ENCODE measurements around the gene RPL14.

RPL14 gene

GRCh38 chr3:40463579-40463978 is 6.4 kb downstream of the RPL14 start:
- no peak for DNase-seq

DNA sequence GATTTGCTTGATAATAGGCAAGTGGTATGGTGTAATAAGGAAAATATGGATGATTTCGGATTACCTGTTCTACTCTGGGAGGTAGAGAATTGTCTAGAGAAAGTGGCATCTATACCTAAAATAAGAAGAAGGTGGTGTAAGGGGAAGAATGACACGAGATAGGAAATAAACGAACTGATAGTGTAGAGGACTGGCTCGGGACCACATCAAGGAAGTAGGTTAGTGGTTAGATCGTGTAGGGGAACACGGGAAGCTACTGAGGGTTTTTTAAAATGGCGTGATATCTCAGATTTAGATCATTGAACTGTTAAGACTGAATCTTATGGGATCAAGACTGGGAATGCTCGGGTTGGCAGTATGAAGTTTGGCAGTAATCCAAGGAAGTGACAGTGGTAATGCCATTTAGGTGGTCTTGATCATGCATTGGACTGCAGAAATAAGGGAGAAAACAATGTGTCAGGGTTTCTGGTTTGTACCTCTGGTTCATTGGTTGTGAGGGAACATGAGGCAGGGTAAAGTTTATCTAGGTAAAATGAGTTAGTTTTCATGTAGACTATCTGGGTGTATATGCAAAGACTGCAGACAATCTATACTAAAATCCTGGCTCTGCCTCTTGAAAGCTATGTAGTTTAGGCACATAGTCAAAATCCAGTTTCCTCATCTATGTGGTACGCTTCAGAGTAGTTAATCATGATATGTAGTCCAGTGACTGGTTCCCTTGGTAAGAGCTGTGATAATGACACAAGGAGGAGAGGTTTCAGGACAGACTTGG is 7.4 kb downstream of the RPL14 start:
- DNase-seq, result no peak

DNA sequence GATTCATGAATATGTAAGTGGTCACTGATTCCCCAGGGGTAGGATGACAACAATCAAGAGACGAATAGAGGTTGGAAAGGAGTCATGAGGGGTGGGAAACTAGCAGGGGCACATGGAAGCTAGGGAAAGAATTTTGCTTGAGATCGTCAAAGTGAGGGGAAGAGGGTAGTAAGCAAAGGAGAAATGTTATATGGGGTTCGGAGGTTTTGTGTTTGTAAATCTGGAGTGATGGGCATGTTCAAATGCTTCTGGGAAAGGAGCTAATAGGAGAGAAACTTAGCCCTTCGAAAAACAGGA is 7.9 kb downstream of the RPL14 start:
- no peak for DNase-seq

- DNase-seq, result no peak
Observed at GRCh38 chr3:40465456-40465855, 8.3 kb downstream of the RPL14 start.

GRCh38 chr3:40468018-40468417 is 10.9 kb downstream of the RPL14 start:
- DNase-seq, result no peak

GRCh38 chr3:40470701-40471100 is 13.6 kb downstream of the RPL14 start:
- no peak for DNase-seq

DNA sequence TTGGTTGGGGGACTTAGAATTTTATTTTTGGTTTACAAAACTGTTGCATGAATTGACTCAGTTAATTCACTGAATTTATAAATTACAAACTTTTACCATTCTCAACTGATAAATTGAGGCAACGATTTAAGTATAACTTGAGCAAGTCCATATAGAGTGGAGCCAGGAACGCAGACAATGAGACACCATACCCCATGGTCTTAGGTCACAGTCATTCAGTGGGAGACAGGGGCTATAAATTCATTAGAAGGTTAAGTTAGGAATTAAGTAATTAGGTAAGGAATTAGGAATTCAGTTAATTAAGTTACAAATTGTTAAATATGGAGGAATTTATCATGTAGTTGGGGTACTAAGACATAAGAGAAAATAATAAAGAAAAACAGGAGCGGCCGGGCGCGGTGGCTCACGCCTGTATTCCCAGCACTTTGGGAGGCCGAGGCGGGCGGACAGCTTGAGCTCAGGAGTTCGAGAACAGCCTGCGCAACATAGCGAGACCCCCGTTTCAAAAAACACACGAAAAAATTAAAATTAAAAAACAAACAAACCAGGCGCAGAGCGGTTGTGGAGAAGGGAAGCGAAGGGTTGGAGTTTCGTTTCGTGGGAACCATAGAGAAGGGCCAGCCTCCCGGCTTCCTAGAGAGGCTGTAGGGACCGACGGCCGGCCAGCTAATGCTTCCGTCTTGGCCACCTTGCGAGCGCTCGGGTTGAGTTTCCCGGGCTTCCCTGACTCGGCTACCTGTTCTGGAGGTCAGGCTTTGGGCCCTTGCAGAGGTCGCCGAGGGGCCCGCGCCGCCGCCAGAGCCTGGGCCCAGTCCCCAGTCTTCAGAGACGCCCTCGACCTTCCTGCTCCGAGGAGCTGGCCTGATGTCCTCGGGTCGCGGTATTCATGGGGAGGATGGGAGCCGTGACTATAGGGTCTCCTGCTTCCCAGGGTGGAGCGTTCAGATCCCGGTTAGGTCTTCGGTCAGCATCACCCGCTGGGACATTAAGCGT is 19.6 kb downstream of the RPL14 start, which contains the start of gene ZNF619:
ZNF619 (plus strand) TSS at position 645 of the 993 bp plus-strand sequence. CDS start 858 bp downstream, outside the sequence.
- DNase-seq, result peak; percentile 60

DNA sequence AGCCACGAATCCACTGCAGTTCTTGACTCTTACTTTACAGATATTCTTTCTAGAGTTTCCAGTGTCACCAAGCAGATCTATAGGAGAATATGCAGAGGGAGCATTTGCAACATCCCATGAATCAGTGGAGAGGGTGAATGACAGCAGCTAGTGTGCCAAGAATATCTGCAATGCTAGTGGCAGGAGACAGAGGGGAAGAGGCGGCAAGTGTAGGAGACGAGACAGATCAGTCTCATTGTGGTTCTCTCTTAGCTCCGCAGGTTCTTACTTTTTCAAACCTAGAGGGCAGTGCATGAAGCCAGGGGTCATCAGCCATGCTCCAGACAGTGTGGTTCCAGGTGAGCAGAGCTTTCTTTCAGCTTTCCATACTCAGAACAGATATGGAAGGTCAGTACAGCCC is 20.5 kb downstream of the RPL14 start:
- no peak for DNase-seq

GRCh38 chr3:40487172-40487571 is 30.0 kb downstream of the RPL14 start:
- no peak for DNase-seq

DNA sequence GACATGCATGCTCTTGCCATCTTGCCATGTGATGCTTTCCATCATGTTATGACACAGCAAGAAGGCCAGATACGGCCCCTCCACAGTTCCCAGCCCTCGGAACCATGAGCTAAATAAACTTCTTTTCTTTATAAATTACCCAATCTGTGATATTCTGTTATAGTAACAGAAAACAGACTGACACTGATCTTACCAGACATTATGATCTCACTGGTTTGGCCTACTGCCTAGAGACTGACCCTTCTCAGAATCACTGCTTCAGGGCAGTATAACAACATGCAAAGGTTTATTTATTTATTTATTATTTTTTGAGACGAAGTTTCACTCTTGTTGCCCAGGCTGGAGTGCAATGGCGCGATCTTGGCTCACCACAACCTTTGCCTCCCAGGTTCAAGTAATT is 33.8 kb downstream of the RPL14 start:
- DNase-seq, result no peak

GRCh38 chr3:40494698-40495097 is 37.6 kb downstream of the RPL14 start:
- DNase-seq, result no peak

DNA sequence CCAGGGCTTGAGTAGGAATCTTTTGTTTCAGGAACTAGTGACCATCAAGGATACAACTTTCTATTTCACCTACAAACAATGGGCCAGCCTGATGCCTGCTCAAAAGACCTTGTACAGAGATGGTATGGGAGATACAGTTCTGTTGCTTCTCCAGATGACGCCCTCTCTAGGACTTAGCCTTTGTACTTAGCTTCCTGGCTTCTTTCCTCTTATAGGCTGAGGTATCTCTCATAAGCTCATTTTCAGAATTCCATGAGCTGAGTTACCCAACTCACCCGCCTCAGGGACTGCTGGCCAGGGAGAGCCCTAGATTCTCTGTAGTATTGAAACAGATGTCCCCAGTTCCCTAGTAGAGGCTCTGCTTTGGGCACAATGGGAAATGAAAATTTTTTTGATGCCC is 40.1 kb downstream of the RPL14 start:
- DNase-seq, result no peak

DNA sequence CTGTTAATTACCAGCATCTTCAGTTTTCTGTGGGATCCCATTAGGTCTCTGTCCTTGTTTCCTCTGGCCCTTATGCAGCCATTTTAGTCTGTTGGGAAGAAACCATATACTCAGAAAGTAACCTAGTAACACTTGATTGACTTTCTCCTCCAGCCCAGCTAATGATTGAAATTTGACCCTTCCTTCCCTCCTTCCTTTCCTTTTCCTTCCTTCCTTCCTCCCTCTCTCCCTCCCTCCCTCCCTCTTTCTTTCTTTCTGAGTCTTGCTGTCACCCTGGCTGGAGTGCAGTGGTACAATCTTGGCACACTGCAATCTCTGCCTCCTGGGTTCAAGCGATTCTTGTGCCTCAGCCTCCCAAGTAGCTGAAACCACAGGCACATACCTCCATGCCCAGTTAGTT is 42.8 kb downstream of the RPL14 start:
- no peak for DNase-seq

DNA sequence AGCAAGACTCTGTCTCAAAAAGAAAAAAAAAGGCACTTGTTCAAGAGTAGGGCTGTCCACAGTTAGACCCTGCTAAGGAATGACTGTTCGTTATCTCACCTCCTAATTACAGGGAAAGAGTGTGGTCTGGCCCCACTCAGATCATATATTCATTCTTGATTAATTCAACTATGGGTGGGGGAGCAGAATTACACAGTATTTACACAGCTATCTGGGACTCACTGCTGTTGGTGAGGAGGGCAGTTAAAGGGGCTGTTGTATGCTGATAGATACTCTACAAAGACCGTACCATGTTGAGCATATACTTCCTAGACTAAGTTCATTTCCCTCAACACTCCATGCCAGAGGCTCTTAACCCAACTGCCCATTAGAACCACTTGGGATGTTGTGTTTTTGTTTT is 44.9 kb downstream of the RPL14 start:
- DNase-seq, result no peak

DNA sequence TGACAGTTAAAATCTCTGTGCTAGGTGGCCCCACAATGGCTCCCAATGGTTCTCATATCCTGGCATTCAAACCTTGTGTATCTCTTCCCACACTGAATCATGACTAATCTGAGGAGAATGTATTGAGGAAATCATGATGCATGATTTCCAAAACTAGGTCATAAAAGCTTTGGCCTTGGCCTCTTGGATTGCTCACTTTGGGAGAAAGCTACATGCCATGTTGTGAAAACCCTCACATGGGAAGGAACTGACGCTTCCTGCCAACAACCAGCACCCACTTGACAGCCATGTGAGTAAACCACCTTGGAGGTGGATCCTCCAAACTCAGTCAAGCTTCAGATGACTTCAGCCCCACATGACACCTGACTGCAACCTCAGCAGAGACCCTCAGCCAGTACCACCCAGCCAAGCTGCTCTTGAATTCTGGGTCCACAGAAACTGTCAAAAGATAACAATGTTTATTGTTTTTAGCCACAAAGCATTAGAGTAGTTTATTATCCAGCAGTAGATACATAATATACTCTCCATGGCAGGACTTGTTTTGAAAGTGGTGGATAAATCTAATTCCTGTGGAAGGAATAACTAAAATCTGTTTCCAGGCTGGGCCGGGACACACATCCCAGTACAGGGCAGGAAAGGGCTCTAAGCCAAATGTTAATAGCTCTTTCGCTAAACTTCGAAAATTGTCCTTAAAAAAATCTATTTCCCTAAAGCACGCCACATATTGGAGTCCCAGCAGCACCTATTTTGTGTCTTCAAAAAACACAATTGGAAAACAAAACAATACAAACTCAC is 47.7 kb downstream of the RPL14 start:
- peak; percentile 10 for DNase-seq

DNA sequence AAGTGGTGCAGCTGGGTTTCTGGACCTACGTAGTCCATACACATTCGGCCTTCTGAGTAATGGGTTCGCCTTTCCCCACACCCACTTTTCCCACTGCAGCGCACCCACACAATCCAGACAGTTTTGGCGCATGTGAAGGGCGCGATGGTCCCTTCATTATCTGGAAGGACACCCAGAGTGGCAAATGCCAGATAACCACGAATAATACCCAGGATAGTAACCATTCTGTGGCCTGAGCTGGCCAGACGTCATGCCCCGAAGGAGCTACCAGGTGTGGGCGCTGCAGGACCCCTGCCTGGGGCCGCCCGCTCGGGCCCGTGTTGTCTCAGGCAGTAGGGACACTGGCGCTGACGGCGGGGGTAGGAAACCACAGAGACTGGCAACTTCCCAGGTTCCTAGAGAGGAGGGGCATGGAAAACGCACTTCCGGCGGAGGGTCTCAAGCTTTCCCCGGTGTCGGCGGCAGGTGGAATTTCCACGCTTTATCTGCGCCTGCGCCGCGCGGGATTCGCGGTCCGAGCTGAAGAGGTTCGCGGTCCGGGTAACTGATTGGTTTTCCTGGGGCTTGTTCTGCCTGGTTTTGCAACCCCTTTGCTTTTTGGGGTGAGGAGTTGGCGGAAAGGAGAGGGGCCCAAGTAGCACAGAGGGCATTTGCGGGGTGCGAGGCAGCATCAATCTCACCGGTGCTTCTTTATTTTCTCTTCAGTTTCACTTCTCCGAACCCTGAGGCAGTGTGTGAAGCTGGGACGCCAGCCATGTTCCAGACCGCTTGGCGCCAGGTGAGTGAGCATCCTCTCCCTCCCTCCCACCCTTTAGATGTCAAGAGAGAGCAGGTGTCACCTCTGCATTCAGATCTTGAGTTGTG is 48.7 kb downstream of the RPL14 start, which contains the start of gene ZNF620:
ZNF620 (plus strand) TSS at position 441 of the 864 bp plus-strand sequence; CDS start at position 755, 314 bp downstream.
- DNase-seq, result peak; percentile 54

GRCh38 chr3:40511031-40511718 is 54.0 kb downstream of the RPL14 start:
- no peak for DNase-seq

DNA sequence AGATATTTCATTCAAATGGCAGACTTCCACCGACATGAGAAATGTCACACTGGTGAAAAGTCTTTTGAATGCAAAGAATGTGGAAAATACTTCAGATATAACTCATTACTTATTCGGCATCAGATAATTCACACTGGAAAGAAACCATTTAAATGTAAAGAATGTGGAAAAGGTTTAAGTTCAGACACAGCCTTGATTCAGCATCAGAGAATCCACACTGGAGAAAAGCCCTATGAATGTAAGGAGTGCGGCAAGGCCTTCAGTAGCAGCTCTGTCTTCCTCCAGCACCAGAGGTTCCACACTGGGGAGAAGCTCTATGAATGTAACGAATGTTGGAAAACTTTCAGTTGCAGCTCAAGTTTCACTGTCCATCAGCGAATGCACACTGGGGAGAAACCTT is 59.1 kb downstream of the RPL14 start:
- DNase-seq, result no peak

DNA sequence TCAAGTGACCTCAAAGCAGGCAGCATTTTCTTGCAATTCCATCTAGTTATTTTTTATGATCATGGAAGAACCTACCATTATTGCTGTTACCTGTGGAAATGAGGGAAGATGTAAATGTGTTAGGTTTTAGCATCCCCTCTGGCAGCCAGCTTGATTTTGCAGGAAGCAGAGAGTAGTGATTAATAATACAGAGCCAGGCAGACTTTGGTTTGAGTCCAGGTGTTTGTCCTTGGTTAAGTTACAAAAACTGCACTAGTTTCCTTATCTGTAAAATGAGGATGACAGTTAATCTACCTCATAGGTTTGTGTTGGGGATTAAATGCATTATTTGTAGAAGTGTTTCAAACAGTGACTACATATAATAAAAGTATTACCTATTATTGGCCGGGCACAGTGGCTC is 60.9 kb downstream of the RPL14 start:
- no peak for DNase-seq

Data from activated CD4-positive, alpha-beta T cell treated with anti-CD3 and anti-CD28 coated beads for 48 hours (primary cell).